HL-60 (cell line): ENCODE results near the gene CDC42BPB.

ENCODE experiments used
- GABPA ChIP-seq: IDR thresholded peaks from 2 replicates; pipeline ENCODE4 v1.6.1; 2012; ENCODE audit warnings: low read depth
- POLR2AphosphoS5 ChIP-seq: IDR thresholded peaks from 2 replicates; pipeline ENCODE4 v1.6.1; 2012; ENCODE audit warnings: low read depth
- REST ChIP-seq: IDR thresholded peaks from 2 replicates; pipeline ENCODE4 v1.6.1; 2012; ENCODE audit warnings: low read depth; ENCODE audit not compliant: insufficient replicate concordance
- TF ChIP-seq, protein P1 (sequence below): IDR thresholded peaks from one replicate; pipeline ENCODE4 v1.5.1; 2011; ENCODE audit warnings: low read length, control low read depth, inconsistent platforms; ENCODE audit not compliant: insufficient read depth

DNA sequence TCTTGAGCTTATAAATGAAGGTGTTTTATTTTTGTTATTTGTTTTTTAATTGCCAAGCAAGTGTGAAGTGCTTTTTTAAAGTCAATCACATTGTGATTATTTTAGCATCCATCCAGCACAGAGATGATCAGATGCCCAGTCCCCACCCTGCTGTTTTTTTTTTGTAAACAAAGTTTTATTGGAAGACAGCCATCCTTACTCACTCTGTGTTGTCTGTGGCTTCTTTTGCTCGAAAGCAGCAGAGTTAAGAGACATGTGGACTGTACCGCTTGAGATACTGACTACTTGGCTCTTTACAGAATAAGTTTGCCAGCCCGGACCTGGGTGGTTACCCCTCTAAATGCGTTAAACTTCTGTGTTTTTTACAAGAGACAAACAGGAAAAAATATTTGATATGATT is 165.8 kb downstream of the CDC42BPB start:
- TF ChIP-seq, protein P1, sequence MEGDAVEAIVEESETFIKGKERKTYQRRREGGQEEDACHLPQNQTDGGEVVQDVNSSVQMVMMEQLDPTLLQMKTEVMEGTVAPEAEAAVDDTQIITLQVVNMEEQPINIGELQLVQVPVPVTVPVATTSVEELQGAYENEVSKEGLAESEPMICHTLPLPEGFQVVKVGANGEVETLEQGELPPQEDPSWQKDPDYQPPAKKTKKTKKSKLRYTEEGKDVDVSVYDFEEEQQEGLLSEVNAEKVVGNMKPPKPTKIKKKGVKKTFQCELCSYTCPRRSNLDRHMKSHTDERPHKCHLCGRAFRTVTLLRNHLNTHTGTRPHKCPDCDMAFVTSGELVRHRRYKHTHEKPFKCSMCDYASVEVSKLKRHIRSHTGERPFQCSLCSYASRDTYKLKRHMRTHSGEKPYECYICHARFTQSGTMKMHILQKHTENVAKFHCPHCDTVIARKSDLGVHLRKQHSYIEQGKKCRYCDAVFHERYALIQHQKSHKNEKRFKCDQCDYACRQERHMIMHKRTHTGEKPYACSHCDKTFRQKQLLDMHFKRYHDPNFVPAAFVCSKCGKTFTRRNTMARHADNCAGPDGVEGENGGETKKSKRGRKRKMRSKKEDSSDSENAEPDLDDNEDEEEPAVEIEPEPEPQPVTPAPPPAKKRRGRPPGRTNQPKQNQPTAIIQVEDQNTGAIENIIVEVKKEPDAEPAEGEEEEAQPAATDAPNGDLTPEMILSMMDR: no peak
- TF ChIP-seq GABPA (no peak), REST (no peak), POLR2AphosphoS5 (no peak)
